Measurements from ENCODE around the gene SSNA1. TPM values are rescaled to one million over a fixed set of nuclear protein-coding genes. Genes with fewer than 3 reads are reported as not detected.

SSNA1 gene
- total RNA-seq, 1 donor from 2014 or later: 58.1 TPM

DNA sequence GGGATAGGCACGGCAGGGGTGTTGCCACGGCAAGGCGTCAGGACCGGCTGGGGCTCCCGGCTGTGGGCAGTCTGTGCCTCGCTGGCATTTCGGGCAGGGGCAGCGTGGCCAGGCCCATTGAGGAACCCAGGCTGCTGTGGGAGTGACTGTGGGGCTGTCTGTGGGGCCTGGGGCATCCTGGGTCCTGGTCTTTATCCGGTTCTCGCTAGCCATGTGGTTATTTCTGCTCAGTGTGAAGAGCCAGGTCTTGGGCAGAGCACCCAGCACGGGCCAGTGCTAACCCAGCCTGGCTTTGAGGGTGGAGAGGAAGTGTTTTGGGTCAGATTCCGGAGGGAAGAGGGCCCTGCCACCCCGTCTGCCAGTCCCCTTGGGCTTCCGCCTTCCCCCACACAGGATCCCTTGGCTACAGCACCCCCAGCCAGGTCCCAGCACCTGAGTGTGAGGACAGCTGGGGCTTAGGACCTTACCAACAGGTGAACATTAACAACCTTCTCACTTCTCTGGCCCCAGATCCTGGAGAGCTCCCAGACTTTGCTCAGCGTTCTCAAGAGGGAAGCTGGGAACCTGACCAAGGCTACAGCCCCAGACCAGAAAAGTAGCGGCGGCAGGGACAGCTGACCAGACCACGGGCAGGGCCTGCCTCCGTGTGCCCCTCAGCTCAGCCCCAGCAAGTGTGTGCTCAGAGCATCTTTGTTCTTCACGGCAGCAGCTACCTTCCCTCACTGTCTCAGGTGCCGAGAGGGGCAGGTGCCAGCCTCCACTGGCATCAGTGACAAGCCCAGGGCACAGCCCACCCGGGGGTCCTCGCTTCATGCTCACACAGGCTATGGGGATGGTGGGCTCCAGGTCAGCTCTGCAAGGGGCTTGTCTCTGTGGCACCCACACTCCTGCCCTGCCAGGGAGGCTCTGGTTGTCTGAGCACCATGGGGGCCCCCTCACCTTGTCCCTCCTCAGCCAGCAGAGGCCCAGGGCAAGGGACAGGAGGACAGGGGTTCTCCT, 1.1 kb downstream of the SSNA1 start:
- TF ChIP-seq, protein P1, sequence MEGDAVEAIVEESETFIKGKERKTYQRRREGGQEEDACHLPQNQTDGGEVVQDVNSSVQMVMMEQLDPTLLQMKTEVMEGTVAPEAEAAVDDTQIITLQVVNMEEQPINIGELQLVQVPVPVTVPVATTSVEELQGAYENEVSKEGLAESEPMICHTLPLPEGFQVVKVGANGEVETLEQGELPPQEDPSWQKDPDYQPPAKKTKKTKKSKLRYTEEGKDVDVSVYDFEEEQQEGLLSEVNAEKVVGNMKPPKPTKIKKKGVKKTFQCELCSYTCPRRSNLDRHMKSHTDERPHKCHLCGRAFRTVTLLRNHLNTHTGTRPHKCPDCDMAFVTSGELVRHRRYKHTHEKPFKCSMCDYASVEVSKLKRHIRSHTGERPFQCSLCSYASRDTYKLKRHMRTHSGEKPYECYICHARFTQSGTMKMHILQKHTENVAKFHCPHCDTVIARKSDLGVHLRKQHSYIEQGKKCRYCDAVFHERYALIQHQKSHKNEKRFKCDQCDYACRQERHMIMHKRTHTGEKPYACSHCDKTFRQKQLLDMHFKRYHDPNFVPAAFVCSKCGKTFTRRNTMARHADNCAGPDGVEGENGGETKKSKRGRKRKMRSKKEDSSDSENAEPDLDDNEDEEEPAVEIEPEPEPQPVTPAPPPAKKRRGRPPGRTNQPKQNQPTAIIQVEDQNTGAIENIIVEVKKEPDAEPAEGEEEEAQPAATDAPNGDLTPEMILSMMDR (IDR thresholded peaks at IDR 0.05): no peak
- H3K27ac Mint-ChIP-seq (ENCODE audit: unreplicated experiment): peak overlapping the region; percentile 95

DNA sequence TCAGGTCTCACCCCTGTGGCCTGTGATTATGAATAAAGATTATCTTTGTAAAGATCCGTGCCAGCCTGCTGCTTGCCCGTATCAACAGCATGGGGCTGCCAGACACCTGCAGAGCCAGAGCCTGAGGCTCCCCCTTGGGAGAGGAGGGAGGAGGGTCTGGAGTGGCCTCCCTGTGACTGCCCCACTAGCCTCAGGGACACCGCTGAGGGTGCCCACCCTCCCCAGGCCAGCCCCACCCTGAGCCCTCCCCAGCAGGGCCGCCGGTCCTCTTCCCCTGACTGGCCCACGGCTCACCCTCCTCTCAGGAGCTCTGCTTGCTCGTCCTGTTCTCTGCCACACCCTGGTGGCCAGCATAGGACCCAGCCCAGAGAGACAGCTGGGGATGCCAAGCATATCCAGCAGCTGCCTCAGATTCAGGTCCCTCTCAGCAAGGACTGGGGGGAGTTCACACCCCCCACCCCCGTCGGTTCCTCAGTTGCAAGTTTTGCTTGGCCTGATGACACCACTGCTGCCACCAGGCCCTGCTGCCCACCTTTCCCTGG, 1.9 kb downstream of the SSNA1 start:
- no peak for DNase-seq (ENCODE audit: extremely low spot score, unreplicated experiment)
- Mint-ChIP-seq H3K4me3 (ENCODE audit: unreplicated experiment) (peak overlapping the region; percentile 91), H3K27ac (ENCODE audit: unreplicated experiment) (peak overlapping the region; percentile 69), H3K4me1 (ENCODE audit: unreplicated experiment) (peaks cover 38% of the 10 kb centered on the region), H3K36me3 (ENCODE audit: unreplicated experiment) (peaks cover 10% of the 10 kb centered on the region), H3K9me3 (ENCODE audit: unreplicated experiment) (no peaks in the 10 kb centered on the region), H3K27me3 (ENCODE audit: unreplicated experiment) (no peaks in the 10 kb centered on the region)
- TF ChIP-seq, protein P1 (IDR thresholded peaks at IDR 0.05): no peak

More for the DNA sequence above, 1.1 kb downstream of the SSNA1 start:
- no peak for DNase-seq (ENCODE audit: extremely low spot score, unreplicated experiment)
- H3K4me1 Mint-ChIP-seq (ENCODE audit: unreplicated experiment): peaks cover 35% of the 10 kb centered on the region
- H3K36me3 Mint-ChIP-seq (ENCODE audit: unreplicated experiment): peaks cover 10% of the 10 kb centered on the region
- peak overlapping the region; percentile 91 for H3K4me3 Mint-ChIP-seq (ENCODE audit: unreplicated experiment)
- no peaks in the 10 kb centered on the region for H3K27me3 Mint-ChIP-seq (ENCODE audit: unreplicated experiment)
- no peaks in the 10 kb centered on the region for H3K9me3 Mint-ChIP-seq (ENCODE audit: unreplicated experiment)

DNA sequence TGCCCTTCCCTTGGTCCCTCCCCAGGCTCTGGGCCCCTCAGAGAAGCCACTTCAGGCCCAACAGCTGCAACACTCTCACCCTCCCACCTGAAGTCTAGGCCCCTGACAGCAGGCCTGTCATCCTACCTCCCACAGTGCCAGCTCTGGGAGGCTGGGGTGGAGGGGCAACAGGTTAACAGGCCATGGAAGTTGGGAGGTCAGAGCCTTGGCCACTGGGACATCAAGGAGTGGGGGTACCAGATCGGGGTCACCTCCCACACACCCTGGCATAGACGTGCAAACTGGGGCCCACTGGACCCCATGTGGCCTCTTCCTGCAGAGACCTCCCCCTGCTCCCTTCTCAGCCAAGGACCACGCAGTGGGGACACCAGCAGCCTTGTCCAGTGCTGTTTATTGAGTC, 2.8 kb downstream of the SSNA1 start:
- DNase-seq (ENCODE audit: extremely low spot score, unreplicated experiment): no peak
- Mint-ChIP-seq H3K4me1 (ENCODE audit: unreplicated experiment) (peaks cover 37% of the 10 kb centered on the region), H3K36me3 (ENCODE audit: unreplicated experiment) (peaks cover 10% of the 10 kb centered on the region), H3K27ac (ENCODE audit: unreplicated experiment) (no peak overlapping the region), H3K9me3 (ENCODE audit: unreplicated experiment) (no peaks in the 10 kb centered on the region), H3K27me3 (ENCODE audit: unreplicated experiment) (no peaks in the 10 kb centered on the region), H3K4me3 (ENCODE audit: unreplicated experiment) (peak overlapping the region; percentile 55)
- TF ChIP-seq, protein P1 (IDR thresholded peaks at IDR 0.05): no peak

DNA sequence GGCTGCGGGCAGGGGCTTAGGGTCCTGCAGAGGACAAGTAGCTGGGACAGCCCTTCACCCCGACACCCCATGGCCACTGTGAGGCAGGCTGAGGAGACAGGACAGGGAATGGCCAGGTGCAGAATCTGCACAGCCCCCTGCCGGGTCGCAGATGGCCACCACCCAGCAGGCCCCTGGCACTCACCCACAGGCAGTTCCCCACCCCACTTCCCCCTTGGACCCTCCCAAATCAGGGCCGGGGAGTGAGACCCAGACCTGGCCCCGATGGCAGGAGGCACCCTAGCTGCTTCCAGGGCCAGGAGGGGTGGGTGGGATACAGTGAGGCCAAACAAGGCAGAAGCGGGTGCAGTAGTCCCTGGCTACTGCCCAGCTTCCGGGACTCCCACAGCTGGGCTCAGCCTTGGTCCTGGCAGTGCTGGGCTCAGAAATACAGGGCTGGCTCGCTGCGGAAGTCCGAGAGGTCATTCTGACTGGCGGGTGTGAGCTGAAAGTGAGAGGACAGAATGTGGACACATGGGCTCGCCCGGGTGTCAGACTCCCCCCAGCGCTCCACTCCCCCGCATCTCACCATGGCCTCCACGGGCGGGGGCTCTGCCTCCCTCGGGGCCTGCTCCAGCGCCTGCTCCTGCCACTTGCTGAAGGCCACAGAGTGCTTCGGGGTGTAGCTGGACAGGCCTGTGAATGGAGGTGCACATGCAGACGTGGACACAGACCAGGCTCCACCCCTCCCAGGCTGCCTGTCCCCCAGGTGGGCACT, 3.4 kb downstream of the SSNA1 start:
- Mint-ChIP-seq H3K36me3 (ENCODE audit: unreplicated experiment) (peaks cover 10% of the 10 kb centered on the region), H3K9me3 (ENCODE audit: unreplicated experiment) (no peaks in the 10 kb centered on the region), H3K4me3 (ENCODE audit: unreplicated experiment) (no peak overlapping the region), H3K27me3 (ENCODE audit: unreplicated experiment) (no peaks in the 10 kb centered on the region), H3K27ac (ENCODE audit: unreplicated experiment) (no peak overlapping the region), H3K4me1 (ENCODE audit: unreplicated experiment) (peaks cover 30% of the 10 kb centered on the region)
- DNase-seq (ENCODE audit: extremely low spot score, unreplicated experiment): no peak
- TF ChIP-seq, protein P1 (IDR thresholded peaks at IDR 0.05): no peak

Measured in osteocyte (in vitro differentiated cells).